GM23338 (cell line): ENCODE measurements around the gene PLA2G1B. TPM values are rescaled to one million over a fixed set of nuclear protein-coding genes. Genes with fewer than 3 reads are reported as not detected.

ENCODE experiments used
- ATAC-seq: fragments of 200-7000 bp; cut with Tn5 transposase; 3 replicates; pipeline ENCODE4 v1.9.1; 2020
- DNase-seq: peaks from one replicate; pipeline ENCODE4 v3.0.0-alpha.2; 2015; ENCODE audit warnings: low spot score
- H2AFZ ChIP-seq: fragments of 200-600 bp; sonication (generic); 2 replicates; pipeline ENCODE4 v1.8.0; 2016; ENCODE audit warnings: antibody characterized with exemption, mild to moderate bottlenecking, moderate library complexity
- H3F3A ChIP-seq: fragments of 200-600 bp; sonication (generic); replicated peaks from 2 replicates; pipeline ENCODE4 v1.8.0; 2017; ENCODE audit warnings: antibody characterized with exemption, mixed run types, low read depth
- H3K27ac ChIP-seq: fragments of 200-600 bp; sonication (generic); 2 replicates; pipeline ENCODE4 v1.6.1; 2016; ENCODE audit warnings: low read depth
- H3K27me3 ChIP-seq: fragments of 200-600 bp; sonication (generic); 2 replicates; pipeline ENCODE4 v1.8.0; 2016; ENCODE audit warnings: mild to moderate bottlenecking, mixed run types, moderate library complexity; ENCODE audit not compliant: insufficient read depth
- H3K36me3 ChIP-seq: fragments of 200-600 bp; sonication (generic); 2 replicates; pipeline ENCODE4 v1.8.0; 2016; ENCODE audit warnings: mild to moderate bottlenecking; ENCODE audit not compliant: insufficient read depth
- H3K4me1 ChIP-seq: fragments of 200-600 bp; sonication (generic); 2 replicates; pipeline ENCODE4 v1.8.0; 2016; ENCODE audit warnings: mild to moderate bottlenecking, moderate library complexity; ENCODE audit not compliant: insufficient read depth
- H3K4me2 ChIP-seq: fragments of 200-600 bp; sonication (generic); 2 replicates; pipeline ENCODE4 v1.7.1; 2017; ENCODE audit warnings: mixed run types
- H3K4me3 ChIP-seq: fragments of 200-600 bp; sonication (generic); 2 replicates; pipeline ENCODE4 v1.6.1; 2016; ENCODE audit warnings: mixed run types
- H3K79me2 ChIP-seq: fragments of 200-600 bp; sonication (generic); replicated peaks from 2 replicates; pipeline ENCODE4 v1.8.0; 2017; ENCODE audit warnings: mild to moderate bottlenecking; ENCODE audit not compliant: insufficient read depth
- H3K9me2 ChIP-seq: fragments of 200-600 bp; sonication (generic); 2 replicates; pipeline ENCODE4 v1.8.0; 2017; ENCODE audit not compliant: insufficient read depth
- H4K20me1 ChIP-seq: fragments of 200-600 bp; sonication (generic); replicated peaks from 2 replicates; pipeline ENCODE4 v1.8.0; 2017; ENCODE audit warnings: mild to moderate bottlenecking; ENCODE audit not compliant: insufficient read depth
- H3K27ac Mint-ChIP-seq: 2 replicates; pipeline ENCODE4 v1.8.0; 2020; ENCODE audit warnings: inconsistent platforms, mild to moderate bottlenecking, moderate library complexity, mixed read lengths
- H3K27me3 Mint-ChIP-seq: 3 replicates; pipeline ENCODE4 v1.8.0; 2022; ENCODE audit warnings: low read depth, mild to moderate bottlenecking, moderate library complexity, mixed read lengths, inconsistent platforms; ENCODE audit not compliant: insufficient read depth, poor library complexity
- H3K36me3 Mint-ChIP-seq: 3 replicates; pipeline ENCODE4 v1.8.0; 2021; ENCODE audit warnings: low read depth, mild to moderate bottlenecking, inconsistent platforms, moderate library complexity, mixed read lengths
- H3K4me1 Mint-ChIP-seq: 3 replicates; pipeline ENCODE4 v1.8.0; 2020; ENCODE audit warnings: mild to moderate bottlenecking, inconsistent platforms, mixed read lengths
- H3K4me3 Mint-ChIP-seq: 3 replicates; pipeline ENCODE4 v1.8.0; 2021; ENCODE audit warnings: moderate library complexity, mild to moderate bottlenecking, inconsistent platforms, mixed read lengths
- H3K9me3 Mint-ChIP-seq: 3 replicates; pipeline ENCODE4 v1.8.0; 2020; ENCODE audit warnings: moderate library complexity, mild to moderate bottlenecking, inconsistent platforms, mixed read lengths
- EZH2 ChIP-seq: fragments of 200-600 bp; sonication (generic); IDR thresholded peaks from one replicate; pipeline ENCODE4 v1.8.0; 2017; ENCODE audit warnings: antibody characterized with exemption, mild to moderate bottlenecking, low read depth; ENCODE audit not compliant: unreplicated experiment
- JUNB ChIP-seq: IDR thresholded peaks from one replicate; pipeline ENCODE4 v1.6.1; 2016; ENCODE audit warnings: antibody characterized with exemption; ENCODE audit not compliant: unreplicated experiment
- NANOG ChIP-seq: IDR thresholded peaks from 2 replicates; pipeline ENCODE4 v1.6.1; 2016; ENCODE audit warnings: antibody characterized with exemption, borderline replicate concordance
- STAT1 ChIP-seq: IDR thresholded peaks from one replicate; pipeline ENCODE4 v1.6.1; 2016; ENCODE audit warnings: antibody characterized with exemption; ENCODE audit not compliant: unreplicated experiment
- polyA plus RNA-seq: library from polyadenylated mRNA; unstranded; fragments of >200 nt; fragmentation: Nextera tagmentation; extraction: Ambion mirVana; gene quantifications from 2 replicates; pipeline ENCODE4 v1.2.1, GENCODE V29; 2016
- total RNA-seq: library from RNA; depleted of rRNA; stranded (reverse); fragments of >200 nt; shearing (Covaris generic); gene quantifications from 2 replicates; pipeline ENCODE4 v1.2.3, GENCODE V29; 2014
- TF ChIP-seq, protein P1 (sequence below): IDR thresholded peaks from 2 replicates; pipeline ENCODE4 v1.6.1; 2016; ENCODE audit warnings: antibody characterized with exemption
- TF ChIP-seq, protein P2 (sequence below): fragments of 250-450 bp; sonication (Bioruptor Pico); IDR thresholded peaks from 2 replicates; pipeline ENCODE4 v1.5.0; 2020; ENCODE audit warnings: mild to moderate bottlenecking, moderate library complexity
- TF ChIP-seq, protein P3 (sequence below): IDR thresholded peaks from one replicate; pipeline ENCODE4 v1.6.1; 2018; ENCODE audit warnings: antibody characterized with exemption; ENCODE audit not compliant: unreplicated experiment

Gene PLA2G1B
- total and polyA plus RNA-seq, 2 experiments from 2014 or later = not detected

DNA sequence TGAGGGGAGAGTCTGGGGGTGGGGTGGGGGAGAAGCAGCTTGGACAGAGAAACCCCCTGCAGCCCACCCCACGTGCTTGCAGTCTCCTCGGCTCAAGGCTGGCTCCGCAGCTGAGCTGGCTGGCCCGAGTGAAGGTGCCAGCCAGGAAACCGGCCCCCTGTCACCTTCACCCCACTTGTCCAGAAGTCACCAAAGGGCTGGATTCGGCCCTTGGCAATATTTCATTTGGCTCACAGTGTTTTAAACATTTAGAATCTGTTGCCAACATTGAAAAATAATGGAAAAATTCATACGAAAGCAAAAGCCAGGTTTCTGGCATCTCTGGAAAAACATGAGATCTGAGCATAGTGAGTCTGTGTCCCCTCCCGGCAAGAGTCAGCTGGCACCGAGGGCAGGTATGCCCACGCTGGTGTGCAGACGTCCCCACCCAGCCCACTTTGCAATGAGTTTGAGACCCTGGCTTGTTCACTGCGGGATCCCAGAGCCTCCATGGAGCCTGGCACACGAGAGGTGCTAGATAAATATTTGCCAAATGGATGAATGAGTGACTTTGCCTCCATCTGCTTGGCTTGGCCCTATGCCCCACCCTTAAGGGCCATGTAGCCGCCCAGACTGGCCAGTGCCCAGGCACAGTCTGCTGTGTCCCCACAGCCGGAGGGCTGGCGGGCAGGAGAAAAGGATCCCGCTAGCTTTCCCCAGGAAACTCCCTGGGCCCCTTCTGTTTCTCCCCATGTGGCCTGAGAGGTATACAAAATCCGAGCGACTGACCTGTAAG, 23.2 kb upstream of the PLA2G1B start:
- H3K27me3 Mint-ChIP-seq = peaks cover 2% of the 10 kb centered on the region
- no peak overlapping the region for H3K4me3 Mint-ChIP-seq
- no peak overlapping the region for H3K27ac ChIP-seq
- ATAC-seq (no peak), DNase-seq (no peak)
- H3K27me3 ChIP-seq = no peaks in the 10 kb centered on the region
- no peaks in the 10 kb centered on the region for H3K9me2 ChIP-seq
- H3K4me1 Mint-ChIP-seq = no peaks in the 10 kb centered on the region
- H4K20me1 ChIP-seq = no peaks in the 10 kb centered on the region
- H3K79me2 ChIP-seq = no peaks in the 10 kb centered on the region
- H3F3A ChIP-seq = peaks cover 4% of the 10 kb centered on the region; the same call in 1 of the 2 replicates
- no peak overlapping the region for H3K4me2 ChIP-seq
- H3K9me3 Mint-ChIP-seq = no peaks in the 10 kb centered on the region; the same call in 2 of the 3 replicates
- TF ChIP-seq, protein P1, sequence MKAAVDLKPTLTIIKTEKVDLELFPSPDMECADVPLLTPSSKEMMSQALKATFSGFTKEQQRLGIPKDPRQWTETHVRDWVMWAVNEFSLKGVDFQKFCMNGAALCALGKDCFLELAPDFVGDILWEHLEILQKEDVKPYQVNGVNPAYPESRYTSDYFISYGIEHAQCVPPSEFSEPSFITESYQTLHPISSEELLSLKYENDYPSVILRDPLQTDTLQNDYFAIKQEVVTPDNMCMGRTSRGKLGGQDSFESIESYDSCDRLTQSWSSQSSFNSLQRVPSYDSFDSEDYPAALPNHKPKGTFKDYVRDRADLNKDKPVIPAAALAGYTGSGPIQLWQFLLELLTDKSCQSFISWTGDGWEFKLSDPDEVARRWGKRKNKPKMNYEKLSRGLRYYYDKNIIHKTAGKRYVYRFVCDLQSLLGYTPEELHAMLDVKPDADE = no peak
- TF ChIP-seq, protein P2, sequence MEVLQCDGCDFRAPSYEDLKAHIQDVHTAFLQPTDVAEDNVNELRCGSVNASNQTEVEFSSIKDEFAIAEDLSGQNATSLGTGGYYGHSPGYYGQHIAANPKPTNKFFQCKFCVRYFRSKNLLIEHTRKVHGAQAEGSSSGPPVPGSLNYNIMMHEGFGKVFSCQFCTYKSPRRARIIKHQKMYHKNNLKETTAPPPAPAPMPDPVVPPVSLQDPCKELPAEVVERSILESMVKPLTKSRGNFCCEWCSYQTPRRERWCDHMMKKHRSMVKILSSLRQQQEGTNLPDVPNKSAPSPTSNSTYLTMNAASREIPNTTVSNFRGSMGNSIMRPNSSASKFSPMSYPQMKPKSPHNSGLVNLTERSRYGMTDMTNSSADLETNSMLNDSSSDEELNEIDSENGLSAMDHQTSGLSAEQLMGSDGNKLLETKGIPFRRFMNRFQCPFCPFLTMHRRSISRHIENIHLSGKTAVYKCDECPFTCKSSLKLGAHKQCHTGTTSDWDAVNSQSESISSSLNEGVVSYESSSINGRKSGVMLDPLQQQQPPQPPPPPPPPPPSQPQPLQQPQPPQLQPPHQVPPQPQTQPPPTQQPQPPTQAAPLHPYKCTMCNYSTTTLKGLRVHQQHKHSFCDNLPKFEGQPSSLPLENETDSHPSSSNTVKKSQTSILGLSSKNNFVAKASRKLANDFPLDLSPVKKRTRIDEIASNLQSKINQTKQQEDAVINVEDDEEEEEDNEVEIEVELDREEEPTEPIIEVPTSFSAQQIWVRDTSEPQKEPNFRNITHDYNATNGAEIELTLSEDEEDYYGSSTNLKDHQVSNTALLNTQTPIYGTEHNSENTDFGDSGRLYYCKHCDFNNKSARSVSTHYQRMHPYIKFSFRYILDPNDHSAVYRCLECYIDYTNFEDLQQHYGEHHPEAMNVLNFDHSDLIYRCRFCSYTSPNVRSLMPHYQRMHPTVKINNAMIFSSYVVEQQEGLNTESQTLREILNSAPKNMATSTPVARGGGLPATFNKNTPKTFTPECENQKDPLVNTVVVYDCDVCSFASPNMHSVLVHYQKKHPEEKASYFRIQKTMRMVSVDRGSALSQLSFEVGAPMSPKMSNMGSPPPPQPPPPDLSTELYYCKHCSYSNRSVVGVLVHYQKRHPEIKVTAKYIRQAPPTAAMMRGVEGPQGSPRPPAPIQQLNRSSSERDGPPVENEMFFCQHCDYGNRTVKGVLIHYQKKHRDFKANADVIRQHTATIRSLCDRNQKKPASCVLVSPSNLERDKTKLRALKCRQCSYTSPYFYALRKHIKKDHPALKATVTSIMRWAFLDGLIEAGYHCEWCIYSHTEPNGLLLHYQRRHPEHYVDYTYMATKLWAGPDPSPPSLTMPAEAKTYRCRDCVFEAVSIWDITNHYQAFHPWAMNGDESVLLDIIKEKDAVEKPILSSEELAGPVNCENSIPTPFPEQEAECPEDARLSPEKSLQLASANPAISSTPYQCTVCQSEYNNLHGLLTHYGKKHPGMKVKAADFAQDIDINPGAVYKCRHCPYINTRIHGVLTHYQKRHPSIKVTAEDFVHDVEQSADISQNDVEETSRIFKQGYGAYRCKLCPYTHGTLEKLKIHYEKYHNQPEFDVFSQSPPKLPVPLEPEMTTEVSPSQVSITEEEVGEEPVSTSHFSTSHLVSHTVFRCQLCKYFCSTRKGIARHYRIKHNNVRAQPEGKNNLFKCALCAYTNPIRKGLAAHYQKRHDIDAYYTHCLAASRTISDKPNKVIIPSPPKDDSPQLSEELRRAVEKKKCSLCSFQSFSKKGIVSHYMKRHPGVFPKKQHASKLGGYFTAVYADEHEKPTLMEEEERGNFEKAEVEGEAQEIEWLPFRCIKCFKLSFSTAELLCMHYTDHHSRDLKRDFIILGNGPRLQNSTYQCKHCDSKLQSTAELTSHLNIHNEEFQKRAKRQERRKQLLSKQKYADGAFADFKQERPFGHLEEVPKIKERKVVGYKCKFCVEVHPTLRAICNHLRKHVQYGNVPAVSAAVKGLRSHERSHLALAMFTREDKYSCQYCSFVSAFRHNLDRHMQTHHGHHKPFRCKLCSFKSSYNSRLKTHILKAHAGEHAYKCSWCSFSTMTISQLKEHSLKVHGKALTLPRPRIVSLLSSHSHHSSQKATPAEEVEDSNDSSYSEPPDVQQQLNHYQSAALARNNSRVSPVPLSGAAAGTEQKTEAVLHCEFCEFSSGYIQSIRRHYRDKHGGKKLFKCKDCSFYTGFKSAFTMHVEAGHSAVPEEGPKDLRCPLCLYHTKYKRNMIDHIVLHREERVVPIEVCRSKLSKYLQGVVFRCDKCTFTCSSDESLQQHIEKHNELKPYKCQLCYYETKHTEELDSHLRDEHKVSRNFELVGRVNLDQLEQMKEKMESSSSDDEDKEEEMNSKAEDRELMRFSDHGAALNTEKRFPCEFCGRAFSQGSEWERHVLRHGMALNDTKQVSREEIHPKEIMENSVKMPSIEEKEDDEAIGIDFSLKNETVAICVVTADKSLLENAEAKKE (CRISPR knock-in tag) = no peak
- TF ChIP-seq STAT1 (no peak), JUNB (no peak), EZH2 (no peak), NANOG (no peak)
- TF ChIP-seq, protein P3, sequence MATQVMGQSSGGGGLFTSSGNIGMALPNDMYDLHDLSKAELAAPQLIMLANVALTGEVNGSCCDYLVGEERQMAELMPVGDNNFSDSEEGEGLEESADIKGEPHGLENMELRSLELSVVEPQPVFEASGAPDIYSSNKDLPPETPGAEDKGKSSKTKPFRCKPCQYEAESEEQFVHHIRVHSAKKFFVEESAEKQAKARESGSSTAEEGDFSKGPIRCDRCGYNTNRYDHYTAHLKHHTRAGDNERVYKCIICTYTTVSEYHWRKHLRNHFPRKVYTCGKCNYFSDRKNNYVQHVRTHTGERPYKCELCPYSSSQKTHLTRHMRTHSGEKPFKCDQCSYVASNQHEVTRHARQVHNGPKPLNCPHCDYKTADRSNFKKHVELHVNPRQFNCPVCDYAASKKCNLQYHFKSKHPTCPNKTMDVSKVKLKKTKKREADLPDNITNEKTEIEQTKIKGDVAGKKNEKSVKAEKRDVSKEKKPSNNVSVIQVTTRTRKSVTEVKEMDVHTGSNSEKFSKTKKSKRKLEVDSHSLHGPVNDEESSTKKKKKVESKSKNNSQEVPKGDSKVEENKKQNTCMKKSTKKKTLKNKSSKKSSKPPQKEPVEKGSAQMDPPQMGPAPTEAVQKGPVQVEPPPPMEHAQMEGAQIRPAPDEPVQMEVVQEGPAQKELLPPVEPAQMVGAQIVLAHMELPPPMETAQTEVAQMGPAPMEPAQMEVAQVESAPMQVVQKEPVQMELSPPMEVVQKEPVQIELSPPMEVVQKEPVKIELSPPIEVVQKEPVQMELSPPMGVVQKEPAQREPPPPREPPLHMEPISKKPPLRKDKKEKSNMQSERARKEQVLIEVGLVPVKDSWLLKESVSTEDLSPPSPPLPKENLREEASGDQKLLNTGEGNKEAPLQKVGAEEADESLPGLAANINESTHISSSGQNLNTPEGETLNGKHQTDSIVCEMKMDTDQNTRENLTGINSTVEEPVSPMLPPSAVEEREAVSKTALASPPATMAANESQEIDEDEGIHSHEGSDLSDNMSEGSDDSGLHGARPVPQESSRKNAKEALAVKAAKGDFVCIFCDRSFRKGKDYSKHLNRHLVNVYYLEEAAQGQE = no peak
- H3K4me1 ChIP-seq = no peaks in the 10 kb centered on the region
- H3K4me3 ChIP-seq = no peak overlapping the region
- H3K36me3 ChIP-seq = peaks cover under 1% of the 10 kb centered on the region; the same call in 1 of the 2 replicates
- no peak overlapping the region for H3K27ac Mint-ChIP-seq
- H2AFZ ChIP-seq = no peak overlapping the region
- H3K36me3 Mint-ChIP-seq = peaks cover 72% of the 10 kb centered on the region
